Measurements from ENCODE around the gene ORM1. TPM values are rescaled to one million over a fixed set of nuclear protein-coding genes. Genes with fewer than 3 reads are reported as not detected.
A peak's percentile ranks its signal among the peaks of the same experiment; 100 is the strongest.

ORM1 gene
- total RNA-seq, 1 donor from 2014 or later = not detected

DNA sequence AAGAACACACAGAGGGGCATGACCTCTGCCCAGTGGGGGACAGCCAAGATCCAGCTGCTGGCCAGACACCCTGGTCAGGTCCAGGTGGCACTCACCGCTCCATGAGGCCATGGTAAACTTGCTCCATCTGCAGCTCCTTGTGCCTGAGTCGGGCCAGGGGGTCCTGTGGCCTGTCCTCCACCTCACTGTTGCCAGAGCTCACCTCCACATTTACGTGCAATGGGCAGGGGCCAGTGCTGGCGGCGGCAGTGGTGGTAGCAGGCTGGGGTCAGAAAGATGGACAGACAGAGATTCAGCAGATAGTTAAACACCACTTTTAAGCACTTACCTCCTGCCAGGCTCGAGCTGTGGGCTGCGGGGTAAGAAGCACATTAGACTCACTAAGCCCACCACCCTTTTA lies 36.9 kb downstream of the ORM1 start:
- peaks cover 78% of the 10 kb centered on the region for H3K36me3 Mint-ChIP-seq (ENCODE audit: low read depth)
- H3K27me3 Mint-ChIP-seq = no peaks in the 10 kb centered on the region
- DNase-seq = no peak
- peak overlapping the region; percentile 85 for H3K27ac Mint-ChIP-seq
- peaks cover 51% of the 10 kb centered on the region for H3K4me1 Mint-ChIP-seq
- no peaks in the 10 kb centered on the region for H3K9me3 Mint-ChIP-seq
- no peak overlapping the region for H3K4me3 Mint-ChIP-seq
- intact Hi-C loops (cut with micrococcal nuclease) = no loop called here

DNA sequence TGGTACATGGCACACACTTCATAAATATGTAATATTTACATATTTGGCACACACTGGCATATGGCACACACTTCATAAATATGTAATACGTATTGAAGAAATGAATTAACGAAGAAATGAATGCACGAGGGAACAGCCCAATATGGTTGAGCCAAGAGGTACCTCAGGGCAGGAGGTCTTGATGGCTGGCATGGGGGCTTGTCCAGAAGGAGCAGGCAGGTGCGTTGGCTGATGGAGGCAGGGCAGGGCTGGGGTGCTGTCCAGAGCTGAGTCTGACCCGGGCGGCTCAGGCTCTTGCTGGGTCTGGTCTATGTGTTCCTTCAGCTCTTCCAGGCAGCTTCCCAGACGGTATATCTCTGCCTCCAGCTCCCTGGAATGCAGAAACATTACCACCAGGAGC lies 38.6 kb downstream of the ORM1 start:
- intact Hi-C loops (cut with micrococcal nuclease) = no loop called here
- Mint-ChIP-seq H3K9me3 (no peaks in the 10 kb centered on the region), H3K4me1 (peaks cover 59% of the 10 kb centered on the region), H3K27me3 (no peaks in the 10 kb centered on the region), H3K4me3 (no peak overlapping the region), H3K27ac (peak overlapping the region; percentile 85), H3K36me3 (ENCODE audit: low read depth) (peaks cover 84% of the 10 kb centered on the region)
- no peak for DNase-seq

DNA sequence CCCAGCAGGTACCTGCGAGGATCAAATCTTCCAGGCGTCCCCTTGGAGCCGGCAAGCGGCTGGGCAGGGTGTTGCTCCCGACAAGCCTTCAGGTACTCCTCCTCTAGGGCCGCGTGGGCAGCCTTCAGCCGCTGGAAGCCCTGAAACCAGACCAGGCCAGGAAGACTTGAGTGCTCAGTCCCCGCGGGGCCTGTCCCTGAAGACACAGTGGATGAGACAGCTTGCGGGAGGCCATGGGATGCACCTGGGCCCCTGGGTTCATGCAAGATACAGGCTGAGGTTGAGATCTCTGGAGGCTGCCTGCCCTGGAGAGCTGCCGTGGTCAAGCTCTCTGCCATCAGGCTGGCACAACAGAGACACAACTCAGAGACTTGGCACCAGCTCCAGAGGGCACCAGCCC lies 39.5 kb downstream of the ORM1 start:
- intact Hi-C loops (cut with micrococcal nuclease) = no loop called here
- no peaks in the 10 kb centered on the region for H3K9me3 Mint-ChIP-seq
- H3K36me3 Mint-ChIP-seq (ENCODE audit: low read depth) = peaks cover 86% of the 10 kb centered on the region

DNA sequence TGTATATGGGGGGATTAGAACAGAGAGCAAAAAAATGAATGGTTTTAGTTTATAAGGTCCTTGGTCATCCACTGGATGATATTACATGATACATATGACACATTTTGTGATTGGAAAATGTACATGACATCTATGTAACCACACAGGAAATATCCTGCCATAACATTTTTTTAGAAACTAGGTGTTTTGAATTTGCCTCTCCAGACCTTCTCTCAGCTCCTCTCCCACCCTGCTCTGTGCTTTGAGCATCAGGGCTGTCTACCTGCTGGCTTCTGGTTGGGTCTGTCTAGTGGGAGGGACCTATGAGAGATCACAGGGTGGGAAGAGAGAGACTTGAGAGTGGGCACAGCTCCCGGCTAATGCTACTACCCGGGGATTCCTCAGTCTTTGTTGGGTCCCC lies 40.5 kb downstream of the ORM1 start:
- H3K27ac Mint-ChIP-seq = peak overlapping the region; percentile 84
- peak overlapping the region; percentile 60 for H3K4me3 Mint-ChIP-seq
- no peaks in the 10 kb centered on the region for H3K9me3 Mint-ChIP-seq
- peak; percentile 73 for DNase-seq
- H3K4me1 Mint-ChIP-seq = peaks cover 70% of the 10 kb centered on the region
- H3K27me3 Mint-ChIP-seq = no peaks in the 10 kb centered on the region
- intact Hi-C loops (cut with micrococcal nuclease) = loop anchor here (1.0 kb wide), 3 partner anchors 11 to 22 kb away; no protein-coding TSS in a partner anchor
- H3K36me3 Mint-ChIP-seq (ENCODE audit: low read depth) = peaks cover 88% of the 10 kb centered on the region

More for the DNA sequence above, 39.5 kb downstream of the ORM1 start:
- no peak for DNase-seq
- H3K27ac Mint-ChIP-seq = peak overlapping the region; percentile 85
- H3K4me3 Mint-ChIP-seq = no peak overlapping the region
- peaks cover 65% of the 10 kb centered on the region for H3K4me1 Mint-ChIP-seq
- no peaks in the 10 kb centered on the region for H3K27me3 Mint-ChIP-seq

DNA sequence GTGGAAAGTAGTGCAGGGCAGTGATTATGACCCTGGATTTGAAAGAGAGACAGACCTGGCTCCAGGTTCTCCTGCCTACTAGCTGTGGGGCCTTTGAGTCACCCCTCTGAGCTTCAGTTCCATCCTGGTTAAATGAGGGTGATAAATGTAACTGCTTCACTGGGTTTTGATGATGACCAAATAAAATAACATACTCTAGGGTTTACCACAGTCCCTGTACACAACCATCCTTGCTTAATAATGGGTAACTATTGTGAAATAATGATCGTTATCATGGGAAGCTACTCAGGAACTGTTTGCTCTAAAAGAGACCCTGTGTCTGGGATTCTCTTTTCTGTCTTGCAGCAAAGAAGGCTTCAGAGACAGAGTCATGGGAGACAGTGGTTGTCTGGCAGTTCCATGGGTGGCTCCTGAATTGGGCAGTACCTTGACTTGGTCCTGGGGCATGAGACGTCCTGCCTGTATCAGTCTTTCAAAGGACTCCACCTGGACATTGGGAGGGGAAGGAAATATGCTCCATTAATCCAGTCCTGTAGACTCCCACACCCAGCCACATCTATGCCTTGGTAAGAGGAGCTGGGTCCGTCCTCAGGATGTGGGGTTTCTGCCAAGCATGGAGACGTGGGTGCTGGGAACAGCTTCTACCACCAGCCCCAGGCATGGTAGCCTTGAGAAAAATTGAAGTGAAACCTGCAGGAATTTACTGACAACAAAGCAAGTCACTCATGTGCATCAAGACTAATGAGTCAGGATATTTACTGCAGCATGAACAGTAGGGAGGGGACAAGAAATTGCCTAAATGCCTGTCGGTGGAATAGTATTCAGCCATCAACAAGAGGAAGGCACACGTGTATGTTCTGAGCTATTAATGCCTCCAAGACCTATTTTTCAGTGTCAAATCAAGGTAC lies 41.5 kb downstream of the ORM1 start:
- H3K36me3 Mint-ChIP-seq (ENCODE audit: low read depth) = peaks cover 87% of the 10 kb centered on the region
- no peaks in the 10 kb centered on the region for H3K27me3 Mint-ChIP-seq
- H3K27ac Mint-ChIP-seq = peak overlapping the region; percentile 84
- no peak for DNase-seq
- intact Hi-C loops (cut with micrococcal nuclease) = no loop called here
- no peaks in the 10 kb centered on the region for H3K9me3 Mint-ChIP-seq
- H3K4me3 Mint-ChIP-seq = peak overlapping the region; percentile 60
- peaks cover 73% of the 10 kb centered on the region for H3K4me1 Mint-ChIP-seq

DNA sequence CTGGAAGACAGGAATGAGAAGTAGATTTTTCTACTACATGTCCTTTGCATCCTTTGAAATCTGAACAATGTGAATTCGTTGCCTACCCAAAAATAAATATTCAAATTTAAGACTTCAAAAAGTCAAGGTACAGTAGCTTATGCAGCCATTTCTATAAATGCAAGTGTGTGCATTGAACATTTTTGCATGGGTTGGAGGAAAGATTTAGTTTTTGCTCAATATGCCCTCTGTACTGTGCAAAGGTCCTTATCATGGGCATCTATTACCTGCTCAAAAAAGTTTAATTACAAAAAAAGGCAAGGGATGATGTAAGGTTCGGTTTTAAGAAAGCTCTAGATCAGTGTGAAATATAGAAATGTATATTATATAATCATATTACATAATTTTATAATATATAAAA lies 42.3 kb downstream of the ORM1 start:
- H3K4me3 Mint-ChIP-seq = no peak overlapping the region
- intact Hi-C loops (cut with micrococcal nuclease) = no loop called here

DNA sequence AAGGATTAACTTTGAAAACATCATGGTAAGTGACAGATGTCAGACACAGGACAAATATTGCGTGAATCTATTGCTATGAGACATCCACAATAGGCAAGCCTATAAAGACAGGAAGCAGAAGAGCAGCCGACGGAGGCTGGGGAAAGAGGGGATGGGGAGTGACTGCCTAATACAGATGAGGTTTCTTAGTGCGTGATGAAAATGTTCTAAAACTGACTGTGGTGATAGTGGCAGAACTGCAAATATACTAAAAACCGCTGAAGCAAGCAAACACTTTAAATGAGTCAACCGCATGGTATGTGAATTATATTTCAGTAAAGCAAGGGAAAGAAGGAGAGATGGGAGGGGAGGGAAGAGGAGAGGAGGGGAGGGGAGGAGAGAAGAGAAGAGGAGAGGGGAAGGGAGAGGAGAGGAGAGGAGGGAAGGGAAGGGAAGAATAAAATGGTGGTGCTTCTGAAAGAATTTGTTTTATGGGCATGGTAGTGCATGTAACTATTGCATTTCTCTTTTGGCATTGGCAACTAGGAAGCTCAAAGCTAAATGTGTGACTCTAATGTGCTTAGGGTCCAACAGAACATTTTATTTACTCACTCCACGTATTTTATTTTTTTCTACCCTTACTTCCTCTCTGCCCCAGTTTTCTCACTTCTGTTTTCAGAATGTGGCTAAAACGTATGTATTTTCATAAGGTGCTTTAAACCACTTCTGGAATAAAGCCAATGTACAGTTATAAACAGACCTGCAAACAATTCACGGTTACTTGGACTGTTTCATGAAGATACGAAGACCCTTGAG lies 43.6 kb downstream of the ORM1 start:
- intact Hi-C loops (cut with micrococcal nuclease) = loop anchor here (2.0 kb wide), 1 partner anchor 16 kb away; no protein-coding TSS in a partner anchor

More for the DNA sequence above, 42.3 kb downstream of the ORM1 start:
- DNase-seq = no peak
- peak overlapping the region; percentile 84 for H3K27ac Mint-ChIP-seq
- no peaks in the 10 kb centered on the region for H3K9me3 Mint-ChIP-seq
- H3K4me1 Mint-ChIP-seq = peaks cover 71% of the 10 kb centered on the region
- no peaks in the 10 kb centered on the region for H3K27me3 Mint-ChIP-seq
- peaks cover 85% of the 10 kb centered on the region for H3K36me3 Mint-ChIP-seq (ENCODE audit: low read depth)

DNA sequence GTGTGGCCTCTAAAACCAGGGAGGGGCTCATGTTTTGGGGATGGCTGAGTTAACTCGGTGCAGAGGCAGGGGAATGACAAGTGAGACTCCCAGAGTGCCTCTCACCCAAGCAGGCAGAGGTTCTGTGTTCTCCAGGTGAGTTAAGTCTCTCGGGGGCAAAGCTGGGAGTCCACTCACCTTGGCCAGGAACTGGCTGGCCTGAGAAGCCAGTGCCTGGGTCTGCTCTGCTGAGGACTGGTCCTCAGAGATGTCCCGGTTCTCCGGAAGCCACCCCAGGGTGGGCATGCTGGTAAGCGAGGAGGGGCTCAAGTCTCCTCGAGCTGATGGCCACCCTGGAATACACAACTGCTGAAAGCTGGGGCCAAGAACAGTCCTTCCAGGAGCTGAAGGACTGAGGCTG lies 44.5 kb downstream of the ORM1 start:
- Mint-ChIP-seq H3K4me1 (peaks cover 74% of the 10 kb centered on the region), H3K27me3 (no peaks in the 10 kb centered on the region), H3K36me3 (ENCODE audit: low read depth) (peaks cover 80% of the 10 kb centered on the region), H3K4me3 (peak overlapping the region; percentile 59), H3K27ac (peak overlapping the region; percentile 87), H3K9me3 (no peaks in the 10 kb centered on the region)
- intact Hi-C loops (cut with micrococcal nuclease) = loop anchor here (2.0 kb wide), 1 partner anchor 15 kb away; no protein-coding TSS in a partner anchor
- DNase-seq = no peak

More for the DNA sequence above, 43.6 kb downstream of the ORM1 start:
- no peaks in the 10 kb centered on the region for H3K27me3 Mint-ChIP-seq
- no peaks in the 10 kb centered on the region for H3K9me3 Mint-ChIP-seq
- H3K4me3 Mint-ChIP-seq = peak overlapping the region; percentile 59
- peak; percentile 80 for DNase-seq
- H3K36me3 Mint-ChIP-seq (ENCODE audit: low read depth) = peaks cover 79% of the 10 kb centered on the region
- H3K4me1 Mint-ChIP-seq = peaks cover 67% of the 10 kb centered on the region
- H3K27ac Mint-ChIP-seq = peak overlapping the region; percentile 87

DNA sequence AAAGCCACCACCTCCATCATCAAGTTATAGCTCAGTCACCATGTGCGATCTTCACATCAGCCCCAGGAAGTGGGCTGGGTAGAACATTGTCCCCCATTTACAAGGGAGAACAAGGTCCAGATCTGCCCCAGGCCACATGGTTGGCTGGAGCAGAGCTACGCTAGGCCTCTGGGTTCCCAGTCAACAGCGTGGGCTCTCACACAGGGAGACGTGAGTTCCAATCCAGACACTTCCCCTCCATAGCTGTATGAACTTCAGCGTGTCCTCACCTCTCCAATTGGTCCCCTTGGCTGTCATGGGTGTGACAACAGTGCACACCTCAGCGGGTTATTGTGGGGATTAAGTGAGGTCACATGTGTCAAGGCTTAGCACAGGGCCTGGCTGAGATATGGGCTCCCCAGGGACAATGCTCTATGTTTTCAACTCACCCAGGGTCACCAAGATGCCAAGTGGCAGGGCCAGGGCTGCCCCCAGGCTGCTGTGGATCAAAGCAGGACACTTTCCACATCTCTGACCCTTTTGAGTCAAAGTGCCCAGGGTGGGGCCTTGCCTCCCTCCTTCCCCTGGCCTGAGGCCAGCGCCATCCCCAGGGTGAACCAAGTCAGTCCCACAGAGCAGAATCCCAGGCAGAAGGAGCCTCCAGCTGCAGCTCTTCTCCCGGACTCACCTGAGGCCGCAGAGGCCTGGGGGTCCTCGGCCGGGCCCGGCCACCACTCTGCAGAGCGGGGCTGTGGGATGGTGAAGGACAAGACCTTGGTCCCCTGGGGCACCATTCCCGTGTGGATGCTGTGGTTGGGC lies 45.1 kb downstream of the ORM1 start:
- Mint-ChIP-seq H3K27me3 (no peaks in the 10 kb centered on the region), H3K9me3 (no peaks in the 10 kb centered on the region), H3K36me3 (ENCODE audit: low read depth) (peaks cover 79% of the 10 kb centered on the region), H3K4me3 (peak overlapping the region; percentile 59), H3K27ac (peak overlapping the region; percentile 87), H3K4me1 (peaks cover 78% of the 10 kb centered on the region)
- no peak for DNase-seq
- intact Hi-C loops (cut with micrococcal nuclease) = loop anchor here (2.0 kb wide), 1 partner anchor 15 kb away; no protein-coding TSS in a partner anchor

DNA sequence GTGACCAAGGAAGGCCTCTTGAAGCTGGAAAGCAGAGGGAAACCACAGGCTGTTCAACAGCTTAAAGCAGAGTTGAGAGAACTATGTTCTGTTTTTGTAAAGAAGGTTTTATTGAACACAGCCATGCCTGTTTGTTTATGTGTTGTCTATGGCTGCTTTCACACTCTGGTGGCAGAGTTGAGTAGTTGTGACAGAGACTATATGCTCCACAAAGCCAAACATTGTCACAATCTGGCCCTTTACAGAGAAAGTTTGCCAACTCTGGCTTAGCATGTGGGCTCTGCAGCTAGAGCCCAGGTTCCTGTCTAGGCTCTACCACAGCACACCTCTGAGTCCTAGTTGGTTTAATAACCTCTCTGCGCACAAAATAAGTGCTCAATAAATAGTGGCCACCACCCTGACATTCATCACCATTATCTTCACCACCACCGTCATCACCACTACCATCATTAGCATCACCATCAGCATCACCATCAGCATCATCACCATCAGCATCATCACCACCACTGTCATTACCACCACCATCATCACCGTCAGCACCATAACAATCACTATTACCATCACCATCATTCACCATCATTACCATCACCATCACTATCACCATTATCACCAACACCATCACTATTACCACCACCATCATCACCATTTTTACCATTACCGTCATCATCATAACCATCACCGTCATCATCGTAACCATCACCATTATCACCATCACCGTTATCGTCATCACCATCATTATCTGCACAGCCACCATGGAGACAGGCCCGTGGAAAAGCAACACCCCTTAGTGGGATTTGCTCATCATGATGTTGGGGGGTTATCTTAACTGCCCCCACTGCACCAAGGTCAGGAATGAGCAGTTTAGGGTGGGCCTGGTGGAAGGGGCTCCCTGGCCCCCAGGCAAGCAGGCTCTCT lies 46.6 kb downstream of the ORM1 start:
- intact Hi-C loops (cut with micrococcal nuclease) = no loop called here
- no peak for DNase-seq
- Mint-ChIP-seq H3K9me3 (no peaks in the 10 kb centered on the region), H3K27ac (peak overlapping the region; percentile 52), H3K27me3 (no peaks in the 10 kb centered on the region), H3K4me1 (peaks cover 73% of the 10 kb centered on the region), H3K4me3 (peak overlapping the region; percentile 6), H3K36me3 (ENCODE audit: low read depth) (peaks cover 77% of the 10 kb centered on the region)

DNA sequence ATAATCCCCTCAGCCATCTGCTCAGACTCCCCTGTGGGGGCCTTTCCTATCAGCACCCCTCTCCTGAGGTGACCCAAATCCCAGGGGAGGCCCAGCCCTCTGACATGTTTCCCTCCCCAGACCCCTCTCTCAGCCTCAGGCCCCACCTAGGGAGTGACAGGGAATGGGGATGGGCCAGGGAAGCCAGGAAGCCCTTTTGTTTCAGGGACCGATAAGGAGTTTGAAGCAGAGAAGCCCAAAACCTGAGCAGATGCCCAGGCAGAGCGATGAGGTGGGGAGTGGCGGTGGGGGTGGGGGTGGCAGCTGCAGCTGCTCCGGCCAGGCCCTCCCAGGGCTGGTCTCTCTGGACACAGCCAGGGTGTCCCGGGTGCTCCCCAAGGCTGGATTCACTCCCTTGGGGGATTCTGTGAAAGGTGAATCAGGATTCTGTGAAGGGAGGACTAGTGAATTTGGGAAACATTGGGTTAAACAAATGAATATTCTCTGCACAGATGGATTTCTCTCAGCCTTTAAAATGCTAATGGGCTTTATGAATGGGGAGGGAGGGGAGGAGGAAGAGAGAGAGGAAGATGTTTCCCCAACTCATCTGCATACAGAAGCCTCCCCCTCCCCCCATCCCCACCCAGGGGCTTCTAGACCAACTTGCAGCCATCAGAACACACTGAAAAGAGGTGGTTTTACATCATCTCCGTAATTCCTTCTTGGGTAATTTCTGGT lies 47.5 kb downstream of the ORM1 start:
- peak overlapping the region; percentile 96 for H3K27ac Mint-ChIP-seq
- H3K9me3 Mint-ChIP-seq = no peaks in the 10 kb centered on the region
- intact Hi-C loops (cut with micrococcal nuclease) = no loop called here
- peaks cover 76% of the 10 kb centered on the region for H3K36me3 Mint-ChIP-seq (ENCODE audit: low read depth)
- H3K27me3 Mint-ChIP-seq = no peaks in the 10 kb centered on the region
- peak overlapping the region; percentile 51 for H3K4me3 Mint-ChIP-seq
- DNase-seq = no peak
- H3K4me1 Mint-ChIP-seq = peaks cover 77% of the 10 kb centered on the region

DNA sequence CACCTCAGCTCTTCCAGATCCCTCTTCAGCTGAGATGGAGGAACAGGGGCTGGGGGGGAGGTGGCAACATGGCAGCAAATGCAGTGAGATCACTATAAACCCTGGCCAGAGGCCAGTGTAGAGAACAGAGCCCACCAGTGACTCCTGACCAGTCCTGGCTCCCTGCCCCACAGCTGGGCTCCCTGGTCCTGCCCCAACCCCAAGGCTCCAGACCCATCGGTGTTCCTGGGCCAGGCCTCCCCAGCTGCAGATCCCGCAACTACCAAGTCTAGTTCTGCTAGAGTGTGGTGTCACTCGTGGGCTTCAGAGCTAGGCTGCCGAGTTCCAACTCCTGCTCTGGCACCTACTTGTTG lies 48.0 kb downstream of the ORM1 start:
- H3K4me3 Mint-ChIP-seq = peak overlapping the region; percentile 51
- no peak for DNase-seq
- peaks cover 79% of the 10 kb centered on the region for H3K4me1 Mint-ChIP-seq
- no peaks in the 10 kb centered on the region for H3K27me3 Mint-ChIP-seq
- intact Hi-C loops (cut with micrococcal nuclease) = no loop called here
- no peaks in the 10 kb centered on the region for H3K9me3 Mint-ChIP-seq
- H3K27ac Mint-ChIP-seq = peak overlapping the region; percentile 96
- H3K36me3 Mint-ChIP-seq (ENCODE audit: low read depth) = peaks cover 77% of the 10 kb centered on the region
